A673 (cell line): ENCODE measurements around the gene NKD2.

ENCODE experiments used
- CTCF ChIP-seq: fragments of 300-800, 200-600 bp; sonication (generic); conservative IDR thresholded peaks from 2 replicates; pipeline ENCODE4 v1.5.1; 2017; ENCODE audit warnings: low read depth, mild to moderate bottlenecking, antibody characterized with exemption, low read length, moderate library complexity, mixed read lengths
- EZH2 ChIP-seq: fragments of 200-600 bp; sonication (generic); IDR thresholded peaks from 2 replicates; pipeline ENCODE4 v1.6.1; 2017; ENCODE audit warnings: borderline replicate concordance, low read depth, mild to moderate bottlenecking, mixed read lengths, antibody characterized with exemption, low read length; ENCODE audit not compliant: poor library complexity, severe bottlenecking

- TF ChIP-seq EZH2: no peak
- TF ChIP-seq CTCF: no peak
These were observed 43.8 kb upstream of the NKD2 start for GRCh38 chr5:964821-965220.
